ENCODE measurements around the gene PACSIN1. TPM values are rescaled to one million over a fixed set of nuclear protein-coding genes. Genes with fewer than 3 reads are reported as not detected.

Gene PACSIN1
- total and polyA plus RNA-seq, 4 donors = 0.03 to 0.17 (median 0.15) TPM

DNA sequence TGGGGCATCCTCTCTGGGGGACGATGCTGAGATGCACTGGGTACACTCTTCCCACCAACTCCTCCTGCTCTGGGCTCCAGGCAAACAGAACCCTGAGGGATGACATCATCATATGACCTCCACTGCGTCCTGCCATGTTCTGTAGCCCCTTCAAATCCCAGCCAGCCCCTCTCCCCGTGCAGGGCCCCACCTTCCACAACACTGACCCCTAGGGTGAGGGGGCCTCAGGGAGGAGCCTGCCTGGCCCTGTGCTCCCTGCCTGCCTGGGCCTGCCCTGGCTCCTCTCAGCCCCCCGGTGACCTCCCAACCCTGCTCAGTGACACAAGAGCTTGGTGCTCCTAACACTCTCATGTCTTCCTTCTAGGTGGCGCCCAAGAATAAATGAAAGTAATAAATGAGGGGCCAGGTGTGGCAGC is 99.9 kb downstream of the PACSIN1 start:
- no peaks in the 10 kb centered on the region for H3K4me1 ChIP-seq (ENCODE audit: control insufficient read depth in 4 of 4, insufficient read depth in 4 of 4, low read length in 3 of 4)
- WGBS = 63% methylated on average over 5 of the region's 5 CpGs
- no peak for DNase-seq (ENCODE audit: low spot score)
- H3K9me3 ChIP-seq (ENCODE audit: control insufficient read depth in 4 of 4, low read length in 3 of 4) = no peaks in the 10 kb centered on the region
- H3K9ac ChIP-seq (ENCODE audit: low read depth in 1 of 2, low read length in 2 of 2) = no peak overlapping the region
- H3K4me3 ChIP-seq (ENCODE audit: low read depth in 1 of 3, low read length in 3 of 3) = no peak overlapping the region
- H3K27me3 ChIP-seq (ENCODE audit: control insufficient read depth in 4 of 4, insufficient read depth in 4 of 4, low read length in 3 of 4) = no peaks in the 10 kb centered on the region
- no peak overlapping the region for H3K27ac ChIP-seq (ENCODE audit: low read depth in 1 of 2, low read length in 2 of 2)
- TF ChIP-seq GABPA (IDR thresholded peaks at IDR 0.05 in 1 of 2, conservative IDR thresholded peaks at IDR 0.05 in 1 of 2) (no peak), EGR1 (IDR thresholded peaks at IDR 0.05; ENCODE audit: low read depth in 2 of 2) (no peak), HNF4G (IDR thresholded peaks at IDR 0.05) (no peak), FOXA1 (IDR thresholded peaks at IDR 0.05) (no peak), JUND (IDR thresholded peaks at IDR 0.05) (no peak), TAF1 (conservative IDR thresholded peaks at IDR 0.05) (no peak), RXRA (IDR thresholded peaks at IDR 0.05) (no peak), FOXA2 (IDR thresholded peaks at IDR 0.05) (no peak), SP1 (IDR thresholded peaks at IDR 0.05) (no peak), RAD21 (IDR thresholded peaks at IDR 0.05) (no peak), YY1 (IDR thresholded peaks at IDR 0.05) (no peak)
- TF ChIP-seq, protein P1, sequence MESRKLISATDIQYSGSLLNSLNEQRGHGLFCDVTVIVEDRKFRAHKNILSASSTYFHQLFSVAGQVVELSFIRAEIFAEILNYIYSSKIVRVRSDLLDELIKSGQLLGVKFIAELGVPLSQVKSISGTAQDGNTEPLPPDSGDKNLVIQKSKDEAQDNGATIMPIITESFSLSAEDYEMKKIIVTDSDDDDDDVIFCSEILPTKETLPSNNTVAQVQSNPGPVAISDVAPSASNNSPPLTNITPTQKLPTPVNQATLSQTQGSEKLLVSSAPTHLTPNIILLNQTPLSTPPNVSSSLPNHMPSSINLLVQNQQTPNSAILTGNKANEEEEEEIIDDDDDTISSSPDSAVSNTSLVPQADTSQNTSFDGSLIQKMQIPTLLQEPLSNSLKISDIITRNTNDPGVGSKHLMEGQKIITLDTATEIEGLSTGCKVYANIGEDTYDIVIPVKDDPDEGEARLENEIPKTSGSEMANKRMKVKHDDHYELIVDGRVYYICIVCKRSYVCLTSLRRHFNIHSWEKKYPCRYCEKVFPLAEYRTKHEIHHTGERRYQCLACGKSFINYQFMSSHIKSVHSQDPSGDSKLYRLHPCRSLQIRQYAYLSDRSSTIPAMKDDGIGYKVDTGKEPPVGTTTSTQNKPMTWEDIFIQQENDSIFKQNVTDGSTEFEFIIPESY (IDR thresholded peaks at IDR 0.05) = no peak
- TF ChIP-seq, protein P2, sequence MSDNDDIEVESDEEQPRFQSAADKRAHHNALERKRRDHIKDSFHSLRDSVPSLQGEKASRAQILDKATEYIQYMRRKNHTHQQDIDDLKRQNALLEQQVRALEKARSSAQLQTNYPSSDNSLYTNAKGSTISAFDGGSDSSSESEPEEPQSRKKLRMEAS (IDR thresholded peaks at IDR 0.05) = no peak
- TF ChIP-seq, protein P3, sequence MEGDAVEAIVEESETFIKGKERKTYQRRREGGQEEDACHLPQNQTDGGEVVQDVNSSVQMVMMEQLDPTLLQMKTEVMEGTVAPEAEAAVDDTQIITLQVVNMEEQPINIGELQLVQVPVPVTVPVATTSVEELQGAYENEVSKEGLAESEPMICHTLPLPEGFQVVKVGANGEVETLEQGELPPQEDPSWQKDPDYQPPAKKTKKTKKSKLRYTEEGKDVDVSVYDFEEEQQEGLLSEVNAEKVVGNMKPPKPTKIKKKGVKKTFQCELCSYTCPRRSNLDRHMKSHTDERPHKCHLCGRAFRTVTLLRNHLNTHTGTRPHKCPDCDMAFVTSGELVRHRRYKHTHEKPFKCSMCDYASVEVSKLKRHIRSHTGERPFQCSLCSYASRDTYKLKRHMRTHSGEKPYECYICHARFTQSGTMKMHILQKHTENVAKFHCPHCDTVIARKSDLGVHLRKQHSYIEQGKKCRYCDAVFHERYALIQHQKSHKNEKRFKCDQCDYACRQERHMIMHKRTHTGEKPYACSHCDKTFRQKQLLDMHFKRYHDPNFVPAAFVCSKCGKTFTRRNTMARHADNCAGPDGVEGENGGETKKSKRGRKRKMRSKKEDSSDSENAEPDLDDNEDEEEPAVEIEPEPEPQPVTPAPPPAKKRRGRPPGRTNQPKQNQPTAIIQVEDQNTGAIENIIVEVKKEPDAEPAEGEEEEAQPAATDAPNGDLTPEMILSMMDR (IDR thresholded peaks at IDR 0.05; ENCODE audit: low read depth, low read length, missing input control) = no peak
- TF ChIP-seq, protein P4, sequence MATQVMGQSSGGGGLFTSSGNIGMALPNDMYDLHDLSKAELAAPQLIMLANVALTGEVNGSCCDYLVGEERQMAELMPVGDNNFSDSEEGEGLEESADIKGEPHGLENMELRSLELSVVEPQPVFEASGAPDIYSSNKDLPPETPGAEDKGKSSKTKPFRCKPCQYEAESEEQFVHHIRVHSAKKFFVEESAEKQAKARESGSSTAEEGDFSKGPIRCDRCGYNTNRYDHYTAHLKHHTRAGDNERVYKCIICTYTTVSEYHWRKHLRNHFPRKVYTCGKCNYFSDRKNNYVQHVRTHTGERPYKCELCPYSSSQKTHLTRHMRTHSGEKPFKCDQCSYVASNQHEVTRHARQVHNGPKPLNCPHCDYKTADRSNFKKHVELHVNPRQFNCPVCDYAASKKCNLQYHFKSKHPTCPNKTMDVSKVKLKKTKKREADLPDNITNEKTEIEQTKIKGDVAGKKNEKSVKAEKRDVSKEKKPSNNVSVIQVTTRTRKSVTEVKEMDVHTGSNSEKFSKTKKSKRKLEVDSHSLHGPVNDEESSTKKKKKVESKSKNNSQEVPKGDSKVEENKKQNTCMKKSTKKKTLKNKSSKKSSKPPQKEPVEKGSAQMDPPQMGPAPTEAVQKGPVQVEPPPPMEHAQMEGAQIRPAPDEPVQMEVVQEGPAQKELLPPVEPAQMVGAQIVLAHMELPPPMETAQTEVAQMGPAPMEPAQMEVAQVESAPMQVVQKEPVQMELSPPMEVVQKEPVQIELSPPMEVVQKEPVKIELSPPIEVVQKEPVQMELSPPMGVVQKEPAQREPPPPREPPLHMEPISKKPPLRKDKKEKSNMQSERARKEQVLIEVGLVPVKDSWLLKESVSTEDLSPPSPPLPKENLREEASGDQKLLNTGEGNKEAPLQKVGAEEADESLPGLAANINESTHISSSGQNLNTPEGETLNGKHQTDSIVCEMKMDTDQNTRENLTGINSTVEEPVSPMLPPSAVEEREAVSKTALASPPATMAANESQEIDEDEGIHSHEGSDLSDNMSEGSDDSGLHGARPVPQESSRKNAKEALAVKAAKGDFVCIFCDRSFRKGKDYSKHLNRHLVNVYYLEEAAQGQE (IDR thresholded peaks at IDR 0.05) = no peak
- TF ChIP-seq, protein P5, sequence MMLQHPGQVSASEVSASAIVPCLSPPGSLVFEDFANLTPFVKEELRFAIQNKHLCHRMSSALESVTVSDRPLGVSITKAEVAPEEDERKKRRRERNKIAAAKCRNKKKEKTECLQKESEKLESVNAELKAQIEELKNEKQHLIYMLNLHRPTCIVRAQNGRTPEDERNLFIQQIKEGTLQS (IDR thresholded peaks at IDR 0.05) = no peak
- H3K36me3 ChIP-seq (ENCODE audit: control insufficient read depth in 4 of 4, insufficient read depth in 3 of 4, low read depth in 1 of 4, low read length in 3 of 4) = no peaks in the 10 kb centered on the region
